Left ventricle myocardium superior (tissue), 1 donor: ENCODE measurements around the gene IGFBP7. TPM values are rescaled to one million over a fixed set of nuclear protein-coding genes. Genes with fewer than 3 reads are reported as not detected.
"Not testable (repeated sequence)": the region's sequence is repeated elsewhere in the genome, so short reads cannot be mapped to it uniquely, and the experiment has no call there.

Source experiments
- ATAC-seq: fragments of 200-7000 bp; cut with Tn5 transposase; one replicate; pipeline ENCODE4 v1.9.1; 2020; ENCODE audit warnings: mild to moderate bottlenecking, moderate library complexity
- DNase-seq: peaks from one replicate; pipeline ENCODE4 v3.0.0-alpha.2; 2020
- intact Hi-C: fragments of 100-400 bp; cut with micrococcal nuclease; formaldehyde crosslinking; loops from one replicate; pipeline ENCODE4 v1.11.0; 2022
- total RNA-seq: library from RNA; stranded (reverse); fragmentation: NEBNext Ultra II Directional; extraction: Animal tissue kit (Norgen Biotek cat#: 25700); gene quantifications from one replicate; pipeline ENCODE4 v1.2.1, GENCODE V29; 2021
- donor health status: DM: no; HTN: yes; CAD: no; lungs with severe emphysema.

Gene IGFBP7
- total RNA-seq, 1 donor from 2014 or later = 723 TPM

- DNase-seq = peak; percentile 47
- peak; percentile 67 for ATAC-seq
- intact Hi-C loops = no loop called here
Observed at GRCh38 chr4:57078685-57079521, 31.3 kb downstream of the IGFBP7 start.

GRCh38 chr4:57077550-57078343, 32.4 kb downstream of the IGFBP7 start:
- no peak for ATAC-seq
- intact Hi-C loops = no loop called here
- no peak for DNase-seq

- intact Hi-C loops = no loop called here
- ATAC-seq (no peak), DNase-seq (no peak)
Observed at GRCh38 chr4:57076646-57077045, 33.5 kb downstream of the IGFBP7 start.

GRCh38 chr4:57075367-57075766, 34.8 kb downstream of the IGFBP7 start:
- ATAC-seq (no peak), DNase-seq (no peak)
- intact Hi-C loops = no loop called here

- intact Hi-C loops = no loop called here
- ATAC-seq (no peak), DNase-seq (no peak)
Observed at GRCh38 chr4:57074744-57075143, 35.4 kb downstream of the IGFBP7 start.

GRCh38 chr4:57073559-57073958, 36.6 kb downstream of the IGFBP7 start:
- ATAC-seq (no peak), DNase-seq (no peak)
- intact Hi-C loops = no loop called here

- peak; percentile 54 for DNase-seq
- intact Hi-C loops = no loop called here
- peak; percentile 87 for ATAC-seq
Observed at GRCh38 chr4:57071326-57071725, 38.9 kb downstream of the IGFBP7 start.

GRCh38 chr4:57070461-57070860, 39.7 kb downstream of the IGFBP7 start:
- DNase-seq (no peak), ATAC-seq (no peak)
- intact Hi-C loops = no loop called here

- DNase-seq (no peak), ATAC-seq (no peak)
- intact Hi-C loops = no loop called here
Observed at GRCh38 chr4:57068237-57068981, 41.8 kb downstream of the IGFBP7 start.

GRCh38 chr4:57065730-57066482, 44.3 kb downstream of the IGFBP7 start:
- ATAC-seq (no peak), DNase-seq (no peak)
- intact Hi-C loops = no loop called here

- DNase-seq (peak; percentile 82), ATAC-seq (peak; percentile 87)
- intact Hi-C loops = no loop called here
Observed at GRCh38 chr4:57064811-57065711, 45.1 kb downstream of the IGFBP7 start.

- intact Hi-C loops = no loop called here
- ATAC-seq (no peak), DNase-seq (no peak)
Observed at GRCh38 chr4:57064120-57064519, 46.1 kb downstream of the IGFBP7 start.

- no peak for ATAC-seq
- no peak for DNase-seq
- intact Hi-C loops = no loop called here
Observed at GRCh38 chr4:57063518-57063917, 46.7 kb downstream of the IGFBP7 start.

- ATAC-seq (no peak), DNase-seq (no peak)
- intact Hi-C loops = no loop called here
Observed at GRCh38 chr4:57061395-57061794, 48.8 kb downstream of the IGFBP7 start.

- DNase-seq, intact Hi-C loops, ATAC-seq: not testable (repeated sequence)
Observed at GRCh38 chr4:57060717-57061067, 49.5 kb downstream of the IGFBP7 start.

GRCh38 chr4:57059890-57060716, 50.1 kb downstream of the IGFBP7 start:
- ATAC-seq (no peak), DNase-seq (no peak)
- intact Hi-C loops = no loop called here

- intact Hi-C loops = no loop called here
- DNase-seq = peak; percentile 62
- peak; percentile 44 for ATAC-seq
Observed at GRCh38 chr4:57055886-57056285, 54.3 kb downstream of the IGFBP7 start.
